Eye (tissue), 1 donor: ENCODE measurements around the gene TREX2.

ENCODE experiments used
- DNase-seq: peaks from one replicate; pipeline ENCODE4 v3.0.0-alpha.2; 2015

TREX2 gene

GRCh38 chrX:153433161-153433680 lies 12.6 kb downstream of the TREX2 start:
- DNase-seq = no peak

DNA sequence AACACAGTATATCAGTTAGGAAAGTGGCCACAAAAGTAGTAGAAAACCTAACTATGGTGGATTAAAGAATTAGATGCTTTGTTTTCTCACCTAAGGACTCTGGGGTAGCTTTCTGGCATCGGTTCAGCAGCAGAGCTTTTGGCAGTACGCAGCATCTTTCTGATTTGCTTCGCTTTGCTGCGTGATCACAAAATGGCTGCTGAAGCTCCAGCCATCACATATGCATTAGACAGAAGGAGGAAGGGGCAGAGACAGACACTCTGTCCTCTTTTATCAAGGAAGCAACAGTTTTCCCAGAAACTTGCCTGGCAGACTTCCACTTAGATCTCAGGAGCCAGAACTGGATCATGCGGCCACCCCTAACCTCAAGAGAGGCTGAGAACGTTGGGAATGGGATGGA lies 15.1 kb downstream of the TREX2 start:
- DNase-seq = no peak

DNA sequence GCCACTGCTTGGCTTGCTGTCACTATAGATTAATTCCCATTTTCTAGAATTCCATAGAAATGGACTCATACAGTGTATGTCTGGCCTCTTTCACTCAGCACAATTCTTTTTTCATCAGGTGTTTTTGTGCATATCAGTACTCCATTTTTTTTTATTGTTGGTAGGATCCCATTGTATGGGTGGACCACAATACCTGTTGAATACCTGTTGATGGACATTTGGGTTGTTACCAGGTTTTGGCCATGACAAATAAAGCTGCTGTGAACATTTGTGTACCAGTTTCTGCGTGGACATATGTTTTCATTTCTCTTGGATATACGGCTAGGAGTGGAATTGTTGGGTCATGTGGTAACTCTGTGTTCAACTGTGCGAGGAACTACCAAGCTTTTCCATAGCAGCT lies 19.7 kb downstream of the TREX2 start:
- DNase-seq = no peak

GRCh38 chrX:153423652-153424051 lies 22.2 kb downstream of the TREX2 start:
- no peak for DNase-seq

DNA sequence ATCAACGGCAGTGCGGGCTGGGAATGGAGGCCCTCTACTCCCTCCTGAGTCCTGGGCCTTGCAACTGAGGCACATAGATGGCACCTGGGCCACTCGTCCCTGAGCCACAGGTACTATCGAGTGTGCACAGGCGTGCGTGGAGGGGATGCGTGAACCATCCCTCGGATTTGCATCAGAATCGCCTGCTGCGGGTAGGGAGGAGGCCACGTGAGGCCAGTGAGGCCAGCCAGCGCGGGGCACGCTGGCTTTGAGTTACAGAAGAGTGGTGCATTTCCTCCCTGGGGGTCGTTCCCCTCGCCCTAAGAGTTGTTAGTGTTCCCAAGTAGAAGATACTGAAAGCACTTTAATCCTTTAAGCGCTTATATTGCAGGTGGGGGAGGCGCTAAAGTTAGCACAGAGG lies 24.0 kb downstream of the TREX2 start:
- DNase-seq = no peak

GRCh38 chrX:153420851-153421599 lies 24.8 kb downstream of the TREX2 start:
- DNase-seq = no peak

- no peak for DNase-seq
These were observed 28.2 kb downstream of the TREX2 start for GRCh38 chrX:153417637-153418036.

GRCh38 chrX:153416781-153417450 lies 28.9 kb downstream of the TREX2 start:
- DNase-seq = no peak

DNA sequence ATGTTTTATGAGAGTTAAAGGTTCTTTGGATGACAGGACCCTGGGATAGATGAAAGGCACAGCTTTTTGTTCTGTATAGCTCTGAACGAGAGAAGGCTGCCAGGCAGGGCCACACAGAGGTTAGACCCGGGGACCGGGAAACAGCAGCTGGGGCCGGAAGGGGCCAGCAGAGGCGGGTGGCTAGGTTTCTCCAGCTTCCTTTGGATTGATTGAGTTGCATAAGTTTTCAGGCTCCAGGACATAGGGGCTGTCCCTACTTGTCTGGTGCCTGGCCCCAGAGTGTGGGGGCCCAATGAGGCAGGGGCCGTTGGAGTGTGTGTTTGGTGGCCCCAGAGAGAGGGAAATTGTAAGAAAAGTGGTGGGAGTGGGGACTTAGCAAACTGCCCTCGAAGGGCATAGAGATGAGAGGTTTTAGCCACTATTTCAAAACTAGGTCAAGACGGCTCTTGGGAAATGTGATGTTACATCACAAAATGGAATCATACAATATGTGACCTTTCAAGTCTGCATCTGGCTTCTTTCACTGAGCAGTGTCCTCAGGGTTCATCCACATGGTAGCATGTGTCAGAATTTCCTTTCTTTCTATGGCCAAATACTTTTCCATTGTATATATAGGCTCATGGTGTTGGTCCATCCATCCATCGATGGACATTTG lies 30.9 kb downstream of the TREX2 start:
- no peak for DNase-seq

DNA sequence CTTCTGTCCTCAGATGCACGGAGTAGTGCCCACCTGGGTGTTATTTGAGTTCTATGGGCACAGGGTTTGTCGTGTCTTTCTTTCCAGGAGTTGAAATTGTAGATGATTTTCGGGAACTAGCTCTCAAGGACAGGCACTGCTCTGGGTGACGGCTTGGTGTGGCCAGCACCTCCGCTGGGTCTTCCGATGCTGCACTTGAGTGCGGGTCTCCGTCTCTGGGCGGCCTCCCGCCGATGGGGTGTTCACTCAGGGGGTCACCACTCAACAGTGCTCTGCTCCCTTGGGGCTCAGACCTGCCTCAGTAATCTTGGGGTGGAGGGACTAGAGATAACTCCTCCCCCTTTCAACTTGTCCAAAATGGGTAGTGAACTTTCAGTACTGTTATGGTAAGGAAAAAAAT lies 32.1 kb downstream of the TREX2 start:
- no peak for DNase-seq

- peak; percentile 5 for DNase-seq
These were observed 32.8 kb downstream of the TREX2 start for GRCh38 chrX:153412746-153413720.

GRCh38 chrX:153411988-153412574 lies 33.8 kb downstream of the TREX2 start:
- no peak for DNase-seq

GRCh38 chrX:153411255-153411987 lies 34.4 kb downstream of the TREX2 start, which contains the start of gene ZFP92:
ZFP92 (plus strand) TSS chrX:153411472; CDS start chrX:153418323, 6,851 bp downstream.
- peak; percentile 12 for DNase-seq

DNA sequence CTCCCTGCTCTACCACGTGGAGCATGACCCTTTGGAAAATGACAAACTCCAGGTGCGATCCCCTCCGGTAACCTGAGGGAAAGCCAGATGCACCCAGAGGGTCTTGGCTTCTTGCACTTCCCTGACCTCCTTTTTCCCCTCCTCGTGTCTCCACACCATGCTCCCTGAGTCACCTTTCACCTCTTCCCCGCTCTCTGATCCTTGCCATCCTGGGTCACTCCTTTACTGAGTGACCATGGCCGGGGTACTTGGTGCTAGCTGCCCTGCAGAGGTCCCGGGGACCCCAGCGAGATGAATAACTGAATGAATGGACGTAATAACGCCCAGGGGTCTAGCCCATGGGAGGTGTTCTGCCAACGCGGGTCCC lies 35.0 kb downstream of the TREX2 start:
- DNase-seq = no peak

DNA sequence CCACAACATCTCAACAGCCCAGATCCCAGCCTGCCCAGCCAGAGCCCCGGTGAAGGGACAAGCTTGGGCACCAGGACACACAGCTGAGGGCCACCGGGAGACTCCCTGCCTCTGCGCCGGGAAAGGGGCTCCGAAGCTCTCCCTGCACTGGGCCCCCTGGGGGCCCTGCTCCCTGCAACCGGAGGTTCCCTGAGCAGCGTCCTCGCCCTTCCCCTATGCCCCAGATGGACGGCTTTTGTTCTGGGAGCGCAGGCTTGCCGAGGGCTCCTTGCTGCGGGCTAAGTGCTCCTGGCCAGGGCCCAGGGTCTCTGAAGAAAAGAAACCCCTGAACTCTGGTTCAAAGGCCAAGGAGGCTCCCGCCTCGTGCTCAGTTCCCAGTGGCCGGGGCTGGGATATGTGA lies 35.5 kb downstream of the TREX2 start:
- DNase-seq = no peak

DNA sequence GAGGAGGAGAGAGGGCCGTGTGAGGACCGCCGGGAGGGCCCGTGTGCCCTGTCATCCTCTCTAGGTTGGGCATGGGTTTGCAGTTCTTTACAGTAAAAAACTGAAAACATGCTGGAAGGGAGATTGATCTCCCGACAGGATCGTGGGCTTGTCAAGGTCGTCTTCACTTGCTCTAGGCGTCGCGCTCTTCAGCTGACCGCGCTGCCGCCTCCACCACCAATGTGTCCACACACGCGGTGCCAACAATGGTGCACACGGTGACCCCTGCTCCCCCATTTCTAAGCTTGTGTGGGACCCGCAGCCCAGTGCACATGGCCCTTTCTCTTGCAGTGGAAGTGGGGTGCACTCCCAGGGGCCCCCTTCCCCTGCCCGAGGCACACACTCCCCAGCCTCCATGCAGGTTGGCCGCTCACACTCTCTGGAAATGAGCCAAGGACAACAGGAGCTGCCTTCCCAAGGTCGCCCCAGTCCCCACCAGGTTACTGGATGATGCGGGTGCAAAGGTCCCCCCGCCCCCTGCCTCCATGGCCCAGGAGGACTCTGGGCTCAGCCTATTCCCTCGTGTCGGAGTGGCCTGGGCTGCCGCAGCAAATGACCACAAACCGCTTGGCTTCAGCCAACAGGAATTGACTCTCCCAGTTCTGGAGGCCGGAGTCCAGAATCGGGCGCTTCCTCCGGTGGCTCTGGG lies 36.3 kb downstream of the TREX2 start:
- DNase-seq = no peak

GRCh38 chrX:153408871-153409351 lies 36.9 kb downstream of the TREX2 start:
- DNase-seq = no peak

GRCh38 chrX:153408221-153408721 lies 37.6 kb downstream of the TREX2 start:
- DNase-seq = no peak

DNA sequence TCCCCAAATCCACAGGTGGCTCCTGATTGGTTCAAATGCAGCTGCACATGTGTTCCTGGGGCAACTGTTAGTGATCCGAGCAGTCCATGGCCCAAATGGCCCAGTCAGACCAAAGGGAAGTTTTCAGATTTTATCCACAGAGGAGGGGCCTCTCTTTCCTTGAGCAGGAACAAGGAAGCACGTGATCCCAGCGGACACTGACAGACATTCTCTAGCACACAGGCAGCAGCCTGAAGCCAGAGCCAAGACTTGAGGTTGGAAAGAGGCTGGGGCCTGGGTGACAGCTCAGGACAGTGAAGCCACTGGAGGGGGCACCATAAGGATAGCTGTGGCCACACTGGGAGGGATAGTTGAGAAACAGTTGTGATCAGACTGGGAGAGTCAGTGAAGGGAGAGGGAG lies 38.1 kb downstream of the TREX2 start:
- no peak for DNase-seq

DNA sequence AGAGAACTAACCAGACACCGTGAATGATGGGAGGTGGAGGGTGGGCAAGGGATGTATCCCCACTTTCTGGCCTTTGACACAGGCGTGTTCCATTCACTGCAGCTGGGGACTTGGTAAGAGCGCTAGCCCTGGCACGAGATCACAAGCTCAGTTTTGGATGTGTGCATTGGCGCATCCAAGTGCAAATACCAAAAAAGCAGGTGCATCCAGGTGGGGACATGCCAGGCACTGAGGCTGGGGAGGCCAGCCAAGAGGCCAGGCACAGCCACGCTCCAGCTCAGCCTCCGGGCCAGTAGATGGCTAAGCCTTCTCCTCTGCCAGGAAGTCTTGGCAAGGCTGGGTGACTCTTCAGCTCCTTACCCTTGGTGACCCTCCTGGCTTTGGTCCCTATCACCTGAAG lies 39.0 kb downstream of the TREX2 start:
- no peak for DNase-seq
